ENCODE results near the gene FAXC. TPM values are rescaled to one million over a fixed set of nuclear protein-coding genes. Genes with fewer than 3 reads are reported as not detected.
"Not testable (repeated sequence)": the region's sequence is repeated elsewhere in the genome, so short reads cannot be mapped to it uniquely, and the experiment has no call there.

Gene FAXC
- total RNA-seq, 1 donor = 0.54 TPM

GRCh38 chr6:99345164-99345563 is 4.3 kb downstream of the FAXC start:
- H3K4me3 ChIP-seq (ENCODE audit: low read depth, low read length) = no peak overlapping the region
- TF ChIP-seq CTCF (IDR thresholded peaks at IDR 0.05; ENCODE audit: insufficient read depth, low read length) = no peak
- DNase-seq (ENCODE audit: low read depth) = no peak

- DNase-seq (ENCODE audit: low read depth) = peak; percentile 36
- no peak for TF ChIP-seq CTCF (IDR thresholded peaks at IDR 0.05; ENCODE audit: insufficient read depth, low read length)
- no peak overlapping the region for H3K4me3 ChIP-seq (ENCODE audit: low read depth, low read length)
Measured at GRCh38 chr6:99344289-99344688, 5.2 kb downstream of the FAXC start.

GRCh38 chr6:99341862-99342455 is 7.5 kb downstream of the FAXC start:
- H3K4me3 ChIP-seq (ENCODE audit: low read depth, low read length) = no peak overlapping the region
- DNase-seq (ENCODE audit: low read depth) = no peak
- no peak for TF ChIP-seq CTCF (IDR thresholded peaks at IDR 0.05; ENCODE audit: insufficient read depth, low read length)

GRCh38 chr6:99338188-99338587 is 11.3 kb downstream of the FAXC start:
- no peak for DNase-seq (ENCODE audit: low read depth)
- no peak overlapping the region for H3K4me3 ChIP-seq (ENCODE audit: low read depth, low read length)
- no peak for TF ChIP-seq CTCF (IDR thresholded peaks at IDR 0.05; ENCODE audit: insufficient read depth, low read length)

GRCh38 chr6:99335298-99335697 is 14.2 kb downstream of the FAXC start:
- H3K4me3 ChIP-seq (ENCODE audit: low read depth, low read length); DNase-seq (ENCODE audit: low read depth): not testable (repeated sequence)

- H3K4me3 ChIP-seq (ENCODE audit: low read depth, low read length) = no peak overlapping the region
- peak; percentile 57 for TF ChIP-seq CTCF (IDR thresholded peaks at IDR 0.05; ENCODE audit: insufficient read depth, low read length)
- DNase-seq (ENCODE audit: low read depth) = peak; percentile 53
Measured at GRCh38 chr6:99334526-99335127, 14.8 kb downstream of the FAXC start.

- TF ChIP-seq CTCF (IDR thresholded peaks at IDR 0.05; ENCODE audit: insufficient read depth, low read length) = no peak
- no peak overlapping the region for H3K4me3 ChIP-seq (ENCODE audit: low read depth, low read length)
- no peak for DNase-seq (ENCODE audit: low read depth)
Measured at GRCh38 chr6:99333068-99333467, 16.4 kb downstream of the FAXC start.
